Heart right ventricle (tissue), 16 donors: ENCODE measurements around the gene PXDN. TPM values are rescaled to one million over a fixed set of nuclear protein-coding genes. Genes with fewer than 3 reads are reported as not detected.

Source experiments
- ATAC-seq, 8 donors: fragments of 200-7000 bp; cut with Tn5 transposase; one replicate each; pipeline ENCODE4 v1.9.1; 2020; ENCODE audit warnings: mild to moderate bottlenecking in 8 of 8, moderate library complexity in 8 of 8, moderate number of reproducible peaks in 1 of 8
- DNase-seq, 2 donors: peaks; one replicate each; pipeline ENCODE4 v3.0.0-alpha.2; 2020
- H3K27ac ChIP-seq, 10 donors: fragments of 200-600 bp; sonication (generic) in 2 of 10; one replicate each; pipeline versions ENCODE4 v1.5.0 to v1.8.0; 2020 to 2022; ENCODE audit warnings: mild to moderate bottlenecking in 3 of 10
- H3K27me3 ChIP-seq, 7 donors: fragments of 200-600 bp; one replicate each; pipeline ENCODE4 v1.8.0; 2021 to 2022; ENCODE audit warnings: mild to moderate bottlenecking in 2 of 7
- H3K36me3 ChIP-seq, 9 donors: fragments of 200-600 bp; sonication (generic) in 1 of 9; one replicate each; pipeline versions ENCODE4 v1.5.0 to v1.8.0; 2020 to 2022; ENCODE audit warnings: mild to moderate bottlenecking in 2 of 9
- H3K4me1 ChIP-seq, 9 donors: fragments of 200-600 bp; sonication (generic) in 1 of 9; one replicate each; pipeline versions ENCODE4 v1.5.0 to v1.8.0; 2020 to 2022; ENCODE audit warnings: mild to moderate bottlenecking in 4 of 9
- H3K4me3 ChIP-seq, 10 donors: fragments of 200-600 bp; sonication (generic) in 2 of 10; one replicate each; pipeline versions ENCODE4 v1.5.0 to v1.8.0; 2020 to 2022; ENCODE audit warnings: mild to moderate bottlenecking in 7 of 10, moderate library complexity in 2 of 10
- H3K9me3 ChIP-seq, 11 donors: fragments of 200-600 bp in 10 of 11; sonication (generic) in 2 of 11; one replicate each; pipeline versions ENCODE4 v1.5.0 to v1.8.0; 2013 to 2022; ENCODE audit warnings: mild to moderate bottlenecking in 2 of 11, control low read depth in 1 of 11, moderate library complexity in 1 of 11
- CTCF ChIP-seq, 9 donors: fragments of 200-600 bp; sonication (generic) in 2 of 9; IDR thresholded peaks; one replicate each; pipeline versions ENCODE4 v1.5.0 to v1.8.0; 2021 to 2022; ENCODE audit warnings: antibody characterized with exemption in 9 of 9, mild to moderate bottlenecking in 5 of 9, moderate library complexity in 1 of 9
- WGBS, 2 donors: extraction: QIAGEN DNeasy Blood & Tissue Kit; methylation state at CpG; one replicate each; pipeline ENCODE4 v1.1.7; 2013; ENCODE audit warnings: inconsistent platforms in 1 of 2; 5-methylcytosine and 5-hydroxymethylcytosine counted together
- intact Hi-C, 10 donors: fragments of 100-400 bp; cut with DNase I; formaldehyde crosslinking; loops; one replicate each; pipeline versions ENCODE4 v1.11.1 to v1.14.2; 2022
- polyA plus RNA-seq, 2 donors: library from polyadenylated mRNA; stranded (reverse); fragments of 200-250 nt; gene quantifications; one replicate each; pipeline ENCODE4 v1.2.3, GENCODE V29; 2013
- total RNA-seq, 10 donors: library from RNA; stranded (reverse); fragmentation: NEBNext Ultra II Directional in 3 of 10; extraction: Animal tissue kit (Norgen Biotek cat#: 25700) in 3 of 10; gene quantifications; one replicate each; pipeline versions ENCODE4 v1.2.1 to v1.2.4, GENCODE V29; 2021 to 2023
- donor health status: Arrhythmogenic right ventricular cardiomyopathy.
- donor health status: ischemic (EF 13 %, LVEDD 7.1; RV severe dilation, severe dysfunction).
- donor health status: healthy with polysubstance abuse.
- donor health status: DM: no; HTN: yes; CAD: no.
- donor health status: DM: no; HTN: no; CAD: no.
- donor health status: ischemic (EF 25% LVEDD 6.9; RV normal size, moderate dysfunction).
- donor health status: ischemic (EF 25% LVEDD 5.7; RV mildly dilated, moderate dysfunction).
- donor health status: healthy.
- donor health status: DM: yes; HTN: yes; CAD: no.
- donor health status: Ischemic cardiomyopathy.
- donor health status: ischemic (EF 35%, LVEDD 5.7; RV mildly dilated, moderate dysfunction).
- donor health status: nonischemic (EF 11% LVEDD 7.7; RV severe dilation, severe dysfunction).
- donor health status: DM: yes; HTN: yes; CAD: no.
- donor health status: PGD.
- donor health status: ischemic (EF 29% LVEDD 5.4; RV normal size, mild dysfunction).
- donor health status: nonischemic (EF 23%, LVEDD 6.1; RV moderate dilation, normal function).

The PXDN gene
- total and polyA plus RNA-seq, 12 donors, result 7.8 to 65.0 (median 18.9) TPM

GRCh38 chr2:1617425-1618021 is 126.8 kb downstream of the PXDN start:
- 78 to 86% methylated on average over 11 of the region's 11 CpGs for WGBS, 2 donors
- no peaks in the 10 kb centered on the region for H3K36me3 ChIP-seq
- intact Hi-C loops, result no loop called here
- no peak overlapping the region for H3K4me3 ChIP-seq
- ATAC-seq, result peak in 1 of 8 donors; percentile 11
- no peak for TF ChIP-seq CTCF (IDR thresholded peaks at IDR 0.05)
- H3K27me3 ChIP-seq, result no peaks in the 10 kb centered on the region
- H3K4me1 ChIP-seq, result peaks cover 0 to 18% (median 3%) of the 10 kb centered on the region in 9 donors
- no peaks in the 10 kb centered on the region for H3K9me3 ChIP-seq
- no peak overlapping the region for H3K27ac ChIP-seq
- DNase-seq, result no peak

- H3K36me3 ChIP-seq, result no peaks in the 10 kb centered on the region
- intact Hi-C loops, result no loop called here
- H3K4me1 ChIP-seq, result peaks cover 0 to 18% (median 3%) of the 10 kb centered on the region in 9 donors
- H3K27ac ChIP-seq, result peak overlapping the region in 5 of 10 donors; percentile 49 to 67 (median 60)
- no peak for ATAC-seq
- TF ChIP-seq CTCF (IDR thresholded peaks at IDR 0.05), result no peak
- WGBS, 2 donors, result 71 to 75% methylated on average over 10 of the region's 10 CpGs
- H3K27me3 ChIP-seq, result no peaks in the 10 kb centered on the region
- H3K9me3 ChIP-seq, result no peaks in the 10 kb centered on the region
- H3K4me3 ChIP-seq, result no peak overlapping the region
- DNase-seq, result no peak
Observed at GRCh38 chr2:1614564-1614963, 129.8 kb downstream of the PXDN start.

GRCh38 chr2:1613731-1614354 is 130.5 kb downstream of the PXDN start:
- Histone ChIP-seq H3K36me3 (no peaks in the 10 kb centered on the region), H3K4me1 (peaks cover 0 to 18% (median 3%) of the 10 kb centered on the region in 9 donors), H3K27ac (peak overlapping the region in 8 of 10 donors; percentile 1 to 67 (median 54)), H3K9me3 (no peaks in the 10 kb centered on the region), H3K27me3 (no peaks in the 10 kb centered on the region), H3K4me3 (no peak overlapping the region)
- TF ChIP-seq CTCF (IDR thresholded peaks at IDR 0.05), result peak in 1 of 9 donors; percentile 22
- ATAC-seq (peak in 7 of 8 donors; percentile 58 to 87 (median 72)), DNase-seq (peak in 1 of 2 donors; percentile 49)
- 64% methylated on average over 7 of the region's 7 CpGs for whole genome bisulfite sequencing, 2 donors
- intact Hi-C loops, result no loop called here

GRCh38 chr2:1613078-1613445 is 131.3 kb downstream of the PXDN start:
- Histone ChIP-seq H3K9me3 (no peaks in the 10 kb centered on the region), H3K27me3 (no peaks in the 10 kb centered on the region), H3K4me1 (peaks cover 0 to 18% (median 5%) of the 10 kb centered on the region in 9 donors), H3K4me3 (no peak overlapping the region), H3K27ac (peak overlapping the region in 2 of 10 donors; percentile 51 to 67), H3K36me3 (no peaks in the 10 kb centered on the region)
- no peak for TF ChIP-seq CTCF (IDR thresholded peaks at IDR 0.05)
- intact Hi-C loops, result no loop called here
- no peak for ATAC-seq
- 93 to 97% methylated on average over 9 of the region's 9 CpGs for WGBS, 2 donors
- DNase-seq, result no peak
